Stomach (tissue), 4 donors: ENCODE results near the gene NRG2.

ENCODE experiments used
- EP300 ChIP-seq: sonication (generic); formaldehyde crosslinking; IDR thresholded peaks from one replicate; pipeline ENCODE4 v1.6.1; 2017; ENCODE audit warnings: antibody characterized with exemption
- POLR2A ChIP-seq, 4 donors: fragments of 450-650 bp; IDR thresholded peaks; one replicate each; pipeline ENCODE4 v1.6.1; 2016; ENCODE audit warnings: antibody characterized with exemption in 4 of 4, control low read depth in 2 of 4, mild to moderate bottlenecking in 1 of 4, moderate library complexity in 1 of 4
- POLR2AphosphoS5 ChIP-seq, 3 donors: sonication (generic); formaldehyde crosslinking; IDR thresholded peaks; one replicate each; pipeline ENCODE4 v1.6.1; 2016; ENCODE audit warnings: antibody characterized with exemption in 3 of 3
- TF ChIP-seq, protein P1 (sequence below), 7 experiments: fragments of 450-650 bp in 4 of 7; fragments of 200-600 bp in 3 of 7; sonication (generic) in 3 of 7; IDR thresholded peaks; one replicate each; pipeline ENCODE4 v1.5.1; 2016 to 2019; ENCODE audit warnings: antibody characterized with exemption in 7 of 7, control low read depth in 2 of 7, mild to moderate bottlenecking in 1 of 7

DNA sequence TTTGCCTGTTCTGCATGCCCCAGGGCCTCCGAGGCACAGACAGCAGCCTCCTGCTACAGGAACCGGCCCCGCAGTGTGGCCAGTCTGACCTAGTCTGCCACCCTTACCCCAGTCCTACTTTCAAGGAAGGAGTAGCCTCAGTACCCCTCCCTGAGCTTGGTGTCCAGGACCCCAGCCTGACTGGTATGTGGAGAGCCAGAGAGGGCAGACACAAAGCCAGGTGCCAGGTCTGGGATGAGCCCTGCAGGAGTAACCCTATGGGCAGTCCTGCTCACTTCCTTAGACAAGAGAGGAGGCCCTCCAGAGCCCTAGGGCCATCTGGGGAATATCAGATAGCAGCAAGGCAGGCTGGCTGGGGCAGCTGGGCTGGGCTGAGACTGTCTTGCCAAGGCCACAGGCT, 67.8 kb downstream of the NRG2 start:
- TF ChIP-seq POLR2A (IDR thresholded peaks at IDR 0.05) (no peak), EP300 (no peak), POLR2AphosphoS5 (IDR thresholded peaks at IDR 0.05) (no peak)
- TF ChIP-seq, protein P1, sequence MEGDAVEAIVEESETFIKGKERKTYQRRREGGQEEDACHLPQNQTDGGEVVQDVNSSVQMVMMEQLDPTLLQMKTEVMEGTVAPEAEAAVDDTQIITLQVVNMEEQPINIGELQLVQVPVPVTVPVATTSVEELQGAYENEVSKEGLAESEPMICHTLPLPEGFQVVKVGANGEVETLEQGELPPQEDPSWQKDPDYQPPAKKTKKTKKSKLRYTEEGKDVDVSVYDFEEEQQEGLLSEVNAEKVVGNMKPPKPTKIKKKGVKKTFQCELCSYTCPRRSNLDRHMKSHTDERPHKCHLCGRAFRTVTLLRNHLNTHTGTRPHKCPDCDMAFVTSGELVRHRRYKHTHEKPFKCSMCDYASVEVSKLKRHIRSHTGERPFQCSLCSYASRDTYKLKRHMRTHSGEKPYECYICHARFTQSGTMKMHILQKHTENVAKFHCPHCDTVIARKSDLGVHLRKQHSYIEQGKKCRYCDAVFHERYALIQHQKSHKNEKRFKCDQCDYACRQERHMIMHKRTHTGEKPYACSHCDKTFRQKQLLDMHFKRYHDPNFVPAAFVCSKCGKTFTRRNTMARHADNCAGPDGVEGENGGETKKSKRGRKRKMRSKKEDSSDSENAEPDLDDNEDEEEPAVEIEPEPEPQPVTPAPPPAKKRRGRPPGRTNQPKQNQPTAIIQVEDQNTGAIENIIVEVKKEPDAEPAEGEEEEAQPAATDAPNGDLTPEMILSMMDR (IDR thresholded peaks at IDR 0.05), result no peak
